ENCODE data around the gene TPMT.

The TPMT gene

GRCh38 chr6:18171871-18172270 lies 17.0 kb upstream of the TPMT start:
- TF ChIP-seq CTCF (IDR thresholded peaks at IDR 0.05), result no peak
- DNase-seq (ENCODE audit: low spot score), result no peak
- Histone ChIP-seq H3K27ac (peak overlapping the region in 1 of 2 donors; percentile 19), H3K4me3 (no peak overlapping the region)

- Histone ChIP-seq H3K4me3 (no peak overlapping the region), H3K27ac (no peak overlapping the region)
- no peak for TF ChIP-seq CTCF (IDR thresholded peaks at IDR 0.05)
- no peak for DNase-seq (ENCODE audit: low spot score)
Observed at GRCh38 chr6:18168264-18168663, 13.4 kb upstream of the TPMT start.

- H3K27ac ChIP-seq, result no peak overlapping the region
- TF ChIP-seq CTCF (IDR thresholded peaks at IDR 0.05), result no peak
- no peak for DNase-seq (ENCODE audit: low spot score)
Observed at GRCh38 chr6:18166312-18167036, 11.6 kb upstream of the TPMT start.

DNA sequence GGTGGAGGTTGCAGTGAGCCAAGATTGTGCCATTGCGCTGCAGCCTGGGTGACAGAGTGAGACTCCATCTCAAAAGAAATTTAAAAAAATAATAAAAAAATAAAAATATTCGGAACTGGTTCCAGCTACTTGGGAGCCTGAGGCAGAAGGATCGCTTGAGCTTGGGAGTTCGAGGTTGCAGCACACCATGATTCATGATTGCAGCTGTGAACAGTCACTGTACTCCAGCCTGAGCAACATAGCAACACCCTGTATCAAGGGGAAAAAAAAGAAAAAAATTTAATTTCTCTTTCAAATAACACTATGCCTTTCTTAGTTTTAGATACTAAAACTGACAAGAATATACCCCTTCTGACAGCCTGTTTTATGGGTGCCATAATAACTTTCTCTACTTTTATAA lies 10.9 kb upstream of the TPMT start:
- no peak for TF ChIP-seq CTCF (IDR thresholded peaks at IDR 0.05)
- DNase-seq (ENCODE audit: low spot score), result no peak
- Histone ChIP-seq H3K4me3 (no peak overlapping the region), H3K27ac (no peak overlapping the region)

More at GRCh38 chr6:18166312-18167036, 11.6 kb upstream of the TPMT start:
- H3K4me3 ChIP-seq, result no peak overlapping the region

DNA sequence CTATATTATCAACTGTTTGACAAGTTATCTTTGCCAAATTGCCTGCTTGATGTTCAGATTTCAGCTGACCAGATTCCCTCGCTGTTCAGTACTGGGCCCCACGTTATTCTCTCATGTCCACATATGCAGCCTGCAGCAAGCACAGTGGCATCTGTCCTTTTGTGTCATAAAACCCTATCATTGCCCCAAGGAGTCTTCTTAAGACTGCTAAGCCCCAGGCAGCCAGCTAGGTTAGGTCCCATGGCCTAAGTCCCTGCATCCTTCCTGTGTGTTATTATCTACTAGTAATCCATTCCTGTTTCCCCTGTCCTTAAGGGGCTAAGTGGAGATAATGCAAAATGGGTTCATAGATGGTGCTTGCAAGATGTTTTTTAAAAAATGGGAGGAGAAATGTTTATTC lies 7.5 kb upstream of the TPMT start:
- Histone ChIP-seq H3K4me3 (no peak overlapping the region), H3K27ac (no peak overlapping the region)
- TF ChIP-seq CTCF (IDR thresholded peaks at IDR 0.05), result no peak
- DNase-seq (ENCODE audit: low spot score), result no peak

GRCh38 chr6:18161431-18161830 lies 6.6 kb upstream of the TPMT start:
- Histone ChIP-seq H3K4me3 (no peak overlapping the region), H3K27ac (no peak overlapping the region)
- no peak for TF ChIP-seq CTCF (IDR thresholded peaks at IDR 0.05)
- DNase-seq (ENCODE audit: low spot score), result no peak

DNA sequence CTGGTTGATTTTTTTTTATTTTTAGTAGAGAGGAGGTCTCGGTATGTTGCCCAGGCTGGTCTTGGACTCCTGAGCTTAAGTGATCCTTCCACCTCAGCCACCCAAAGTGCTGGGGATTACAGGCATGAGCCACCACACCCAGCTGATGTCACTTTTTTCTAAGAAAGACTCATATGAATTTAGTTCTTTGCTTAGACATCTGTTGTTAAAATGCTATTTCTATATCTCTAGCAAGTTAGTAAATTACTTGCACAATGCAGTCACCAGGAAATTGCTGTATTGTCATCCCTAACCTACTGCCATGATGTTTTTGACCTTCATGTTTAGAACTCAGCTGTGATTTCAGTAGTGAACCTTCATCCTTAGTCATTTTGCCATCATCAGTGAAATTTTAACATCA lies 6.0 kb upstream of the TPMT start:
- DNase-seq (ENCODE audit: low spot score), result no peak
- Histone ChIP-seq H3K4me3 (no peak overlapping the region), H3K27ac (no peak overlapping the region)
- TF ChIP-seq CTCF (IDR thresholded peaks at IDR 0.05), result no peak

Measured in coronary artery (tissue), 2 donors.